ENCODE results near the gene BCL11A. TPM values are rescaled to one million over a fixed set of nuclear protein-coding genes. Genes with fewer than 3 reads are reported as not detected.
A peak's percentile ranks its signal among the peaks of the same experiment; 100 is the strongest.

BCL11A gene
- polyA plus RNA-seq, 1 experiment, result 0.60 TPM

DNA sequence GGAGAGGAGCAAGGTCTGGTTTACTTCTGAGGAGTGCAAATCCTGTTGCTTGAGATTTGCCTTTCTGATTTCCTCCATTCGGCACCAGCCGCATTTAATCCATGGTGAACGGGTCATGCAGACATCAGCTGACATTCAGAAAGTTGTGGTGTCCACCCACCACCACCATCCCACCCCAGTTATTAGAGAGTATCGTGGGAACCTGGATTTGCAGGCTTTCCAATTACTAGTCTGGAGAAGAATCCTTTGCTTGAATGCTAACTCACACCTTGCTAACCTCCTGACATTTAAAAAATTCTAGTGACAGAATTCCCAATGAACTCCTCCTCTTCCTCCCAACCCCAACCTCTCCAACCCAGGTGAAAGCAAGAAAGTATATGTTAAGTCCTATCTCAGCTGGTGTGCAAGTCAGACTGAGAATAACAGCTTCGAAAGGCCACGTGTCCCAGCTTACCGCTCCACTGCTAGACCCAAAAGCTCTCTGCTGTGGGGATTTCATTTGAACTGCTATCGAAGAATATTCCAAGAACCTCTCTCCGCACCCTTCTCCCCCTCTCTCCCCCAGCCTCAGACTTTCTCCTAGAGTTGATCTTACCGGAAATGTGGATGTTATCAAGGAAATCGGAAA is 17.7 kb downstream of the BCL11A start:
- ChIA-PET POLR2A (interaction anchor here (0.6 kb wide), 1 partner anchor 162 kb away, joined by 3 read pairs; no protein-coding TSS in a partner anchor), CTCF (interaction anchor here (0.5 to 1.8 kb wide), 2 partner anchors 27 to 1021 kb away, joined by 3 to 4 read pairs; no protein-coding TSS in a partner anchor)
- DNase-seq (ENCODE audit: low read depth), result no peak
- Histone ChIP-seq H3K27me3 (ENCODE audit: control insufficient read depth, insufficient read depth, low read length) (no peaks in the 10 kb centered on the region), H3K36me3 (ENCODE audit: control insufficient read depth, insufficient read depth, low read length) (no peaks in the 10 kb centered on the region), H3K4me3 (ENCODE audit: low read depth, low read length) (no peak overlapping the region)
- TF ChIP-seq, protein P1, sequence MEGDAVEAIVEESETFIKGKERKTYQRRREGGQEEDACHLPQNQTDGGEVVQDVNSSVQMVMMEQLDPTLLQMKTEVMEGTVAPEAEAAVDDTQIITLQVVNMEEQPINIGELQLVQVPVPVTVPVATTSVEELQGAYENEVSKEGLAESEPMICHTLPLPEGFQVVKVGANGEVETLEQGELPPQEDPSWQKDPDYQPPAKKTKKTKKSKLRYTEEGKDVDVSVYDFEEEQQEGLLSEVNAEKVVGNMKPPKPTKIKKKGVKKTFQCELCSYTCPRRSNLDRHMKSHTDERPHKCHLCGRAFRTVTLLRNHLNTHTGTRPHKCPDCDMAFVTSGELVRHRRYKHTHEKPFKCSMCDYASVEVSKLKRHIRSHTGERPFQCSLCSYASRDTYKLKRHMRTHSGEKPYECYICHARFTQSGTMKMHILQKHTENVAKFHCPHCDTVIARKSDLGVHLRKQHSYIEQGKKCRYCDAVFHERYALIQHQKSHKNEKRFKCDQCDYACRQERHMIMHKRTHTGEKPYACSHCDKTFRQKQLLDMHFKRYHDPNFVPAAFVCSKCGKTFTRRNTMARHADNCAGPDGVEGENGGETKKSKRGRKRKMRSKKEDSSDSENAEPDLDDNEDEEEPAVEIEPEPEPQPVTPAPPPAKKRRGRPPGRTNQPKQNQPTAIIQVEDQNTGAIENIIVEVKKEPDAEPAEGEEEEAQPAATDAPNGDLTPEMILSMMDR (IDR thresholded peaks at IDR 0.05; ENCODE audit: insufficient read depth, low read depth, low read length), result no peak

DNA sequence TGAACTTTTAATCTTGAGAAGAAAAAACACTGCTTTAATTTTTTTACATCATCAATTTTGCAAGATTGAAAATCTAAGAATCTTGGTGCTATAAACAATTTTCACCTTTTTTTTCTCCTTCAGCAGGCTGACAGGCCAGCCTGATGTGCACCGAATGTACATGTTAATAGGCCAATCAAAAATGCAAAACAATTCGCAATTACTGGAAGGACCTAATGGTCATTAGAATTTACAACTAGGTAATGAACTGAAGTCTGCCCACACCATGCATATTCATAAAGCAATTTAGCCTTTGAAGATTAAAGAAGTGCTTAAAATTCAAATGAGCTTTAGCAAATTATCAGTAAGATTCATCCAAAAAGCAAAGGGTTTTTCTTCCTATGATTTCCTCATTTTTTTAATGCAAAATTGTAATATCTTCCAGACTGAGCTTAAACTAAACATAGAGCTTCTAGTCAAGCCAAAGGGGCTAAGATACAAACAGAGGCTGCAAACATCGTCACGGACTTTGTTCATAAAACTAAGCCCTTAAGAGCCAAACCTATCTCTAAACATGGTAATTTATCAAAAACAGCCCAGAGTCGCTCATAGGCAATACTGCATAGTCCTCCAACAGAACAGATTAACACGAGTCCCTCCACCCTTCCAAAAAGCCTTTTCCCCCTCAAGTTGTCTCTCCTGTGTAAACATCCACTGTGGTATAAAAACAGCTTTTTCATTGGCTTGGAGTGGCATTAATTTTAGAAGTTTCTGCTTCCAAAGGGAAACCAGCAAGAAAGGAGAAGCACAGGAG is 18.4 kb downstream of the BCL11A start:
- ChIA-PET CTCF (interaction anchor here (1.8 kb wide), 1 partner anchor 26 kb away, joined by 4 read pairs; no protein-coding TSS in a partner anchor), POLR2A (interaction anchor here (0.6 kb wide), 1 partner anchor 162 kb away, joined by 3 read pairs; no protein-coding TSS in a partner anchor)
- H3K27me3 ChIP-seq (ENCODE audit: control insufficient read depth, insufficient read depth, low read length), result no peaks in the 10 kb centered on the region
- DNase-seq (ENCODE audit: low read depth), result no peak
- TF ChIP-seq, protein P1 (IDR thresholded peaks at IDR 0.05; ENCODE audit: insufficient read depth, low read depth, low read length), result no peak
- no peaks in the 10 kb centered on the region for H3K36me3 ChIP-seq (ENCODE audit: control insufficient read depth, insufficient read depth, low read length)
- no peak overlapping the region for H3K4me3 ChIP-seq (ENCODE audit: low read depth, low read length)

DNA sequence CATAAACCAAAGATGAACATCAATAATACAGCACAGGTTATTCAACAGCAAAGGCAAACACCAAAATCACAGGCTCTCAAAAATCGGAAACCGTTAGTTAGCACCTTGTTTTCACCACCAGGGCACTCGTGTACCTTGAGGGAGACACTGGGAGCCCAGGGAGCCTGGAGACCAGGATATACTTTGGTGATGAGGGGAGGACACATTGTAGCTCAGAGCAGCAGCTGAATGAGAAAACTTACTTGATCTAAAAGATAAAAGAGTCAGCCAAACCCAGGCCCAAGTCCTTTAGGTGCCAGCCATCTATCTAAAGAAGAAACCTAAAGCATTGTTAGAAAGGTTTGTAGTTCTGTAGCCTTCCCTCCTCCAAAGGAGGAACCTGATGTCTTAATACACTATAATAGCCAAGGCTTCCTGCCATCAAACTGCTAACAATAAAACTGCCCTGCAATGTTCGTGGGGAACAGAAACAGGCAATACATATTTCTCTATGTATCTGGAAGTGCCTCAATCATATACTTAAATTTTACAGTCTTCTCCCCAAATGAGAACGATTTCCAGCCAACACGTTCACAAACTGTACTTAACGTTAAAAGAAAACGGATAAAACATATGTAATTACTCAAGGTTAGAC is 19.3 kb downstream of the BCL11A start:
- POLR2A ChIA-PET, result no interaction called here
- no peaks in the 10 kb centered on the region for H3K36me3 ChIP-seq (ENCODE audit: control insufficient read depth, insufficient read depth, low read length)
- CTCF ChIA-PET, result interaction anchor here (1.4 to 1.8 kb wide), 3 partner anchors 8 to 26 kb away, joined by 3 to 4 read pairs (median 4); no protein-coding TSS in a partner anchor
- TF ChIP-seq, protein P1 (IDR thresholded peaks at IDR 0.05; ENCODE audit: insufficient read depth, low read depth, low read length), result no peak
- H3K27me3 ChIP-seq (ENCODE audit: control insufficient read depth, insufficient read depth, low read length), result no peaks in the 10 kb centered on the region
- DNase-seq (ENCODE audit: low read depth), result no peak
- no peak overlapping the region for H3K4me3 ChIP-seq (ENCODE audit: low read depth, low read length)

DNA sequence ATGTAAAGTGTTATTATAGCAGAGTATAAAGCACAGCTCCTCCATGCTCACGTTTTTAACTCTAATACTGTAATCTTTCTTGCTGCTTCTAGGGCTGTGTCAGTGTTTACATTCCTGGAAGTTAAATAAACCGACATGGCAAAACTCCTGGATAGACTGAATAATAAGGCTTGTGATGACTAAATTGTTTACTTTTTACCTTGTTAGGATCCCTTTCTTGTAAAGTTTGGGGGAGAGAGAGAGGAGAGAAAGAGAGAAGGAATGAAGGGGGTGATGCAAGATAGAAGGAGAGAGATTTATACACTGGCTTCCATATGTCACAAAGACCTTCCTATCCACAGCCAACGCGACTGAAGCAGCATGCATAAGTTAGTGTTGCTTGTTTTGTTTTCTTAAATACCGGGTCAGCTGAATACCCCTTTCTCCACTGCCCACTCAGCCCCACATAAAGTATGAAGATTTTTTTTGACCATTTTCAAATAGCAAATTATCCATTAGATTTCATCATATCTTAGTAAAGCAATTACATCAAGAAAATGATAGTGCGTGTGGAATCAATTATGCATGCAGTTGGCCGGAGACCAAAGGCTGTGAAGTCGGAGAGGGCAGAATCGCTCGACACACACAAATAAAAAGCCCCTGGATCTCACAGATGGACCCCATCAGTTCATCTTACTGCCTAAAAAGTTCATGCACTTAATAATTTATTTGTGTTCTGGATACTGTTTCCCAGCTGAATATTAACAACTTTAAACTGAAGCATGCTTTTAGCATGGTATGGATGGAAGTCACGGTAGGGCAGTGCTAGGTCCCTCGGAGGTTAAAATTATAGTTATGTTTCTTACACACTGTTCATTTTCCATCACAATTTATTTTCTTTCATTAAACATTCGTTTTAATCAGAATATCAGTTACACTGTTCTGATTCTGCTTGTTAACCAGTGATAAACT is 20.1 kb downstream of the BCL11A start:
- DNase-seq (ENCODE audit: low read depth), result peak; percentile 53
- POLR2A ChIA-PET, result no interaction called here
- TF ChIP-seq, protein P1 (IDR thresholded peaks at IDR 0.05; ENCODE audit: insufficient read depth, low read depth, low read length), result no peak
- H3K4me3 ChIP-seq (ENCODE audit: low read depth, low read length), result no peak overlapping the region
- CTCF ChIA-PET, result interaction anchor here (1.4 to 1.8 kb wide), 2 partner anchors 9 to 26 kb away, joined by 3 to 4 read pairs; no protein-coding TSS in a partner anchor
- H3K36me3 ChIP-seq (ENCODE audit: control insufficient read depth, insufficient read depth, low read length), result no peaks in the 10 kb centered on the region
- H3K27me3 ChIP-seq (ENCODE audit: control insufficient read depth, insufficient read depth, low read length), result no peaks in the 10 kb centered on the region
